ENCODE data around the gene RSL1D1.

GRCh38 chr16:11876306-11876705, 25.0 kb upstream of the RSL1D1 start:
- TF ChIP-seq SP2 (IDR thresholded peaks at IDR 0.05; ENCODE audit: extremely low read depth, low read depth, low read length, poor library complexity, severe bottlenecking) (no peak), NFYB (IDR thresholded peaks at IDR 0.05; ENCODE audit: extremely low read depth, insufficient read length) (no peak), CTCF (IDR thresholded peaks at IDR 0.05 in 2 of 3, conservative IDR thresholded peaks at IDR 0.05 in 1 of 3; ENCODE audit: insufficient read depth in 2 of 3, low read depth in 1 of 3, low read length in 3 of 3) (no peak), GATA2 (CRISPR knock-in tag; IDR thresholded peaks at IDR 0.05) (no peak), ZKSCAN1 (IDR thresholded peaks at IDR 0.05; ENCODE audit: low read depth, low read length) (no peak)

Data from K562 (cell line).